HEK293 (cell line): ENCODE results near the gene RABGGTA.
"Not testable (repeated sequence)": the region's sequence is repeated elsewhere in the genome, so short reads cannot be mapped to it uniquely, and the experiment has no call there.

ENCODE experiments used
- CTCF ChIA-PET: fragments of 350-600 bp; formaldehyde crosslinking; extraction: SDS; loops from one replicate; lab custom pipeline; 2021; ENCODE audit warnings: antibody characterized with exemption; lab: Yijun Ruan, JAX
- POLR2A ChIA-PET: fragments of 300-600 bp; formaldehyde crosslinking; extraction: SDS; loops from one replicate; lab custom pipeline; 2020; ENCODE audit warnings: antibody characterized with exemption, inconsistent platforms; lab: Yijun Ruan, JAX
- H3K27ac ChIP-seq: fragments of 200-500 bp; sonication (Bioruptor generic); 2 replicates; pipeline ENCODE4 v1.5.1; 2014; ENCODE audit warnings: low read depth, low read length, control low read depth, inconsistent platforms; ENCODE audit errors: extremely low read depth
- H3K36me3 ChIP-seq, 2 experiments: fragments of 200-500 bp in 1 of 2; sonication (Bioruptor generic) in 1 of 2; 1 replicate in 1 of 2; 2 replicates in 1 of 2; pipeline ENCODE4 v1.5.1; 2014 to 2017; ENCODE audit warnings: inconsistent platforms in 2 of 2, low read length in 2 of 2; ENCODE audit not compliant: control insufficient read depth in 2 of 2, insufficient read depth in 1 of 2
- H3K4me1 ChIP-seq: fragments of 200-500 bp; sonication (Bioruptor generic); 2 replicates; pipeline ENCODE4 v1.5.1; 2014; ENCODE audit warnings: mild to moderate bottlenecking, low read length, inconsistent platforms; ENCODE audit not compliant: control insufficient read depth, insufficient read depth
- H3K4me3 ChIP-seq: 2 replicates; pipeline ENCODE4 v1.5.1; 2011; ENCODE audit warnings: low read depth, mild to moderate bottlenecking, control low read depth, low read length, moderate library complexity
- H3K9me3 ChIP-seq: fragments of 200-500 bp; sonication (Bioruptor generic); 2 replicates; pipeline ENCODE4 v1.5.1; 2014; ENCODE audit warnings: low read depth, low read length, inconsistent platforms; ENCODE audit not compliant: control insufficient read depth, insufficient read depth
- KLF9 ChIP-seq: fragments of 450-650 bp; formaldehyde crosslinking; IDR thresholded peaks from 2 replicates; pipeline ENCODE4 v1.5.1; 2016; ENCODE audit warnings: missing biosample characterization, missing genetic modification characterization, low read depth
- SP7 ChIP-seq: fragments of 450-650 bp; formaldehyde crosslinking; IDR thresholded peaks from 2 replicates; pipeline ENCODE4 v1.5.1; 2016; ENCODE audit warnings: missing biosample characterization, missing genetic modification characterization
- TRIM28 ChIP-seq: IDR thresholded peaks from 2 replicates; pipeline ENCODE4 v1.6.1; 2011; ENCODE audit warnings: low read length, control low read depth, borderline replicate concordance
- ZBTB17 ChIP-seq: fragments of 450-650 bp; formaldehyde crosslinking; IDR thresholded peaks from 2 replicates; pipeline ENCODE4 v1.5.1; 2016; ENCODE audit warnings: missing biosample characterization, missing genetic modification characterization
- ZBTB21 ChIP-seq: fragments of 450-650 bp; formaldehyde crosslinking; IDR thresholded peaks from 2 replicates; pipeline ENCODE4 v1.5.1; 2017; ENCODE audit warnings: missing biosample characterization, missing genetic modification characterization
- ZBTB49 ChIP-seq: fragments of 450-650 bp; formaldehyde crosslinking; IDR thresholded peaks from 2 replicates; pipeline ENCODE4 v1.5.1; 2016; ENCODE audit warnings: missing biosample characterization, missing genetic modification characterization, low read depth
- ZFP69B ChIP-seq: fragments of 450-650 bp; formaldehyde crosslinking; IDR thresholded peaks from 2 replicates; pipeline ENCODE4 v1.5.1; 2016; ENCODE audit warnings: missing biosample characterization, missing genetic modification characterization
- ZNF133 ChIP-seq: fragments of 450-650 bp; formaldehyde crosslinking; IDR thresholded peaks from 2 replicates; pipeline ENCODE4 v1.5.1; 2016; ENCODE audit warnings: missing biosample characterization, missing genetic modification characterization
- ZNF223 ChIP-seq: fragments of 450-650 bp; formaldehyde crosslinking; IDR thresholded peaks from 2 replicates; pipeline ENCODE4 v1.5.1; 2016; ENCODE audit warnings: missing biosample characterization, missing genetic modification characterization
- ZNF341 ChIP-seq: fragments of 450-650 bp; formaldehyde crosslinking; IDR thresholded peaks from 2 replicates; pipeline ENCODE4; 2016; ENCODE audit warnings: low read depth, missing biosample characterization, missing genetic modification characterization
- ZNF776 ChIP-seq: fragments of 450-650 bp; formaldehyde crosslinking; IDR thresholded peaks from 2 replicates; pipeline ENCODE4 v1.5.0; 2017; ENCODE audit warnings: missing biosample characterization, missing genetic modification characterization, borderline replicate concordance
- ZNF830 ChIP-seq: fragments of 450-650 bp; IDR thresholded peaks from 2 replicates; pipeline ENCODE4 v1.5.0; 2018; ENCODE audit warnings: missing biosample characterization, missing genetic modification characterization, low read depth, mild to moderate bottlenecking, moderate library complexity
- ZSCAN18 ChIP-seq: fragments of 450-650 bp; formaldehyde crosslinking; IDR thresholded peaks from 2 replicates; pipeline ENCODE4 v1.5.1; 2016; ENCODE audit warnings: missing biosample characterization, missing genetic modification characterization
- TF ChIP-seq, protein P1 (sequence below): fragments of 450-650 bp; formaldehyde crosslinking; IDR thresholded peaks from 2 replicates; pipeline ENCODE4 v1.5.1; 2017; ENCODE audit warnings: missing biosample characterization, missing genetic modification characterization

Gene RABGGTA

GRCh38 chr14:24219080-24219479, 52.3 kb downstream of the RABGGTA start:
- ChIA-PET POLR2A (interaction anchor here (0.6 to 0.7 kb wide), 2 partner anchors 23 to 52 kb away, joined by 8 to 11 read pairs; partner anchors contain the start of genes RABGGTA and TINF2), CTCF (interaction anchor here (0.9 to 1.1 kb wide), 2 partner anchors 78 to 89 kb away, joined by 3 to 4 read pairs; no protein-coding TSS in a partner anchor)
- no peak overlapping the region for H3K27ac ChIP-seq
- TF ChIP-seq ZNF830 (tag by site-specific recombination) (no peak), SP7 (tag by site-specific recombination) (no peak), KLF9 (no peak), ZNF341 (tag by site-specific recombination) (no peak), ZBTB17 (tag by site-specific recombination) (no peak), ZFP69B (no peak), TRIM28 (no peak), ZNF776 (tag by site-specific recombination) (no peak), ZBTB21 (no peak), ZBTB49 (no peak), ZNF133 (tag by site-specific recombination) (no peak), ZNF223 (tag by site-specific recombination) (no peak)
- TF ChIP-seq, protein P1, sequence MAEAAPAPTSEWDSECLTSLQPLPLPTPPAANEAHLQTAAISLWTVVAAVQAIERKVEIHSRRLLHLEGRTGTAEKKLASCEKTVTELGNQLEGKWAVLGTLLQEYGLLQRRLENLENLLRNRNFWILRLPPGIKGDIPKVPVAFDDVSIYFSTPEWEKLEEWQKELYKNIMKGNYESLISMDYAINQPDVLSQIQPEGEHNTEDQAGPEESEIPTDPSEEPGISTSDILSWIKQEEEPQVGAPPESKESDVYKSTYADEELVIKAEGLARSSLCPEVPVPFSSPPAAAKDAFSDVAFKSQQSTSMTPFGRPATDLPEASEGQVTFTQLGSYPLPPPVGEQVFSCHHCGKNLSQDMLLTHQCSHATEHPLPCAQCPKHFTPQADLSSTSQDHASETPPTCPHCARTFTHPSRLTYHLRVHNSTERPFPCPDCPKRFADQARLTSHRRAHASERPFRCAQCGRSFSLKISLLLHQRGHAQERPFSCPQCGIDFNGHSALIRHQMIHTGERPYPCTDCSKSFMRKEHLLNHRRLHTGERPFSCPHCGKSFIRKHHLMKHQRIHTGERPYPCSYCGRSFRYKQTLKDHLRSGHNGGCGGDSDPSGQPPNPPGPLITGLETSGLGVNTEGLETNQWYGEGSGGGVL (tag by site-specific recombination): no peak
- H3K9me3 ChIP-seq: no peaks in the 10 kb centered on the region
- no peak overlapping the region for H3K4me3 ChIP-seq
- H3K4me1 ChIP-seq: no peaks in the 10 kb centered on the region
- peaks cover 3 to 17% of the 10 kb centered on the region in 2 experiments; a peak in 2 of 3 replicates for H3K36me3 ChIP-seq

GRCh38 chr14:24216876-24217275, 54.5 kb downstream of the RABGGTA start:
- H3K4me1 ChIP-seq, POLR2A ChIA-PET, H3K4me3 ChIP-seq, H3K27ac ChIP-seq, H3K9me3 ChIP-seq: not testable (repeated sequence)
- CTCF ChIA-PET: interaction anchor here (1.1 to 1.6 kb wide), 2 partner anchors 9 to 11 kb away, joined by 4 to 7 read pairs; no protein-coding TSS in a partner anchor
- H3K36me3 ChIP-seq: peaks cover 3 to 23% of the 10 kb centered on the region in 2 experiments; a peak in 2 of 3 replicates

GRCh38 chr14:24216345-24216699, 55.1 kb downstream of the RABGGTA start:
- Histone ChIP-seq H3K36me3 (peaks cover 3 to 28% of the 10 kb centered on the region in 2 experiments; a peak in 2 of 3 replicates), H3K4me1 (no peaks in the 10 kb centered on the region), H3K9me3 (no peaks in the 10 kb centered on the region), H3K4me3 (peak overlapping the region; percentile 11; the same call in 1 of the 2 replicates), H3K27ac (no peak overlapping the region)
- POLR2A ChIA-PET: interaction anchor here (0.6 to 4.3 kb wide), 13 partner anchors 21 to 219 kb away, joined by 3 to 43 read pairs (median 3); partner anchors contain the start of genes DCAF11, DHRS1, EMC9 and IPO4
- CTCF ChIA-PET: interaction anchor here (0.5 to 1.6 kb wide), 9 partner anchors 9 to 214 kb away, joined by 3 to 7 read pairs (median 4); partner anchors contain the start of genes KHNYN and TSSK4
- no peak for TF ChIP-seq ZSCAN18 (tag by site-specific recombination)
